Activated T-cell treated with anti-CD3 and anti-CD28 coated beads, Interleukin-2, amount 50 U/mL, for 4 hours (primary cell): ENCODE data around the gene SNX8. TPM values are rescaled to one million over a fixed set of nuclear protein-coding genes. Genes with fewer than 3 reads are reported as not detected.
"Not testable (repeated sequence)": the region's sequence is repeated elsewhere in the genome, so short reads cannot be mapped to it uniquely, and the experiment has no call there.

Source experiments
- ATAC-seq, 2 donors: fragments of 200-7000 bp; cut with Tn5 transposase; one replicate each; pipeline ENCODE4 v1.10.0; 2021
- DNase-seq: peaks from one replicate; pipeline ENCODE4 v3.0.0-alpha.2; 2020
- H3K27me3 Mint-ChIP-seq: one replicate; pipeline ENCODE4 v1.8.0; 2021; ENCODE audit warnings: low read depth, mixed read lengths
- H3K36me3 Mint-ChIP-seq: one replicate; pipeline ENCODE4 v1.8.0; 2022; ENCODE audit warnings: mixed read lengths; ENCODE audit not compliant: insufficient read depth
- H3K4me1 Mint-ChIP-seq: one replicate; pipeline ENCODE4 v1.8.0; 2021; ENCODE audit warnings: low read depth, mixed read lengths
- H3K4me3 Mint-ChIP-seq: one replicate; pipeline ENCODE4 v1.8.0; 2021; ENCODE audit warnings: mild to moderate bottlenecking, moderate library complexity, mixed read lengths
- H3K9me3 Mint-ChIP-seq: one replicate; pipeline ENCODE4 v1.8.0; 2021; ENCODE audit warnings: mixed read lengths
- total RNA-seq, 3 donors: library from RNA; stranded (reverse); gene quantifications; one replicate each; pipeline ENCODE4 v1.2.1, GENCODE V29; 2021

SNX8 gene
- total RNA-seq, 3 donors from 2014 or later: 51.9 to 54.0 (median 53.9) TPM

DNA sequence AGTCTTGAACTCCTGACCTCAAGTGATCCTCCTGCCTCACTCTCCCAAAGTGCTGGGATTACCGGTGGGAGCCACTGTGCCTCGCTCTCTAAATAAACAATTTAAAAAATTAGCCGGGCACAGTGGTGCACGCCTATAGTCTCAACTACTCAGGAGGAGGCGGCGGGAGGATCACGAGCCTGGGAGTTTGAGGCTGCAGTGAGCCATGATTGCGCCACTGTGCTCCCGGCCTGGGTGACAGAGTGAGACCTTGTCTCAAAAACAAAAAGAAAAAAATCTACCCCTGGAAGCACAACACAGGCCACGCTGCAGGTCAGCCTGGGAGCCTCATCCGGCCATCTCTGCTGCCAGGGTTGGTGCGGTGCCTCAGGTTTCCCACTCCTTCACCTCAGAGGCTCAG lies 36.6 kb upstream of the SNX8 start:
- Mint-ChIP-seq H3K27me3 (no peaks in the 10 kb centered on the region), H3K9me3 (no peaks in the 10 kb centered on the region), H3K4me1 (peaks cover 6% of the 10 kb centered on the region), H3K4me3 (no peak overlapping the region), H3K36me3 (peaks cover 4% of the 10 kb centered on the region)
- ATAC-seq (no peak), DNase-seq (no peak)

DNA sequence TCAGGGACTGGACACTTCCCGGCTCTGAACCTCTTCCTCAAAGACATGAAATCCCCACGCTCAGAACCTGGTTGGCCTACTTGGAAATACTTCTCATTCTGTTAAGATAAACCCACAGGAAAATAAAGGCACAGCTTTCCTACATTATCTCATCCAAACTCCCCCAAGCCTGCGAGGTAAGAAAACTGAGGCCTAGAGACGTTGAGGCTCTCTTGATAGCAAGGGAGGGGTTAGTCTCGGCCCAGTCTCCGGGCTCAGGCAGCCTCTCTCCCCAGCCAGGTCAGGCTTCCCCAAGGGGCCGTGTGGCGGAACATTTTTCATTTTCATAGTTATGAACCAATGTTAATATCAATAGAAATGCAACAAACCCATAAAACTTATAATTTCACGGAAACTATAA lies 35.8 kb upstream of the SNX8 start:
- ATAC-seq (no peak), DNase-seq (no peak)
- Mint-ChIP-seq H3K27me3 (no peaks in the 10 kb centered on the region), H3K36me3 (peaks cover 3% of the 10 kb centered on the region), H3K9me3 (no peaks in the 10 kb centered on the region), H3K4me3 (no peak overlapping the region), H3K4me1 (peaks cover 5% of the 10 kb centered on the region)

DNA sequence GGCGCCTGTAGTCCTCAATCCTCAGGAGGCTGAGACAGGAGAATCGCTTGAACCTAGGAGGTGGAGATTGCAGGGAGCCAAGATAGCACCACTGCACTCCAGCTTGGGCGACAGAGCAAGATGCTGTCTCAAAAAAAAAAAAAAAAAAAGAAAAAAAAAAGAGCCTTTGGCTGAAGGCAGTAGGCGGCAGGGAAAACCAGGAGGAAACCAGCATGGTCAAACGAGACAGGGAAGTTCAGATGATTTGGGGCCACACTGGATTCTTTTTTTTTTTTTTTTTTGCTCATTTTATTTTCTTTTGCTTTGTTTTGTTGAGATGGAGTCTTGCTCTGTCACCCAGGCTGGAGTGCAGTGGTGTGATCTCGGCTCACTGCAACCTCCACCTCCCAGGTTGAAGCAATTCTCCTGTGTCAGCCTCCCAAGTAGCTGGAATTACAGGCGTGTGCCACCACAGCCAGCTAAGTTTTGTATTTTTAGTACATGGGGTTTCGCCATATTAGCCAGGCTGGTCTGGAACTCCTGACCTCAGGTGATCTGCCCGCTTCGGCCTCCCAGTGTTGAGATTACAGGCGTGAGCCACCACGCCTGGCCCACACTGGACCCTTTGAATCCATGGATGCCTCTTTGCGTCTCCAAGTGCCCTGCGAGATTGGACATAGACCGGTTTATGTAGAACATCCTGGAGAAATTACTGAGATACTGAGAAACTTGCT lies 33.3 kb upstream of the SNX8 start:
- not testable (repeated sequence) for H3K36me3 Mint-ChIP-seq, H3K9me3 Mint-ChIP-seq, DNase-seq, H3K27me3 Mint-ChIP-seq, H3K4me3 Mint-ChIP-seq, H3K4me1 Mint-ChIP-seq
- peak in 1 of 2 donors; percentile 18 for ATAC-seq

DNA sequence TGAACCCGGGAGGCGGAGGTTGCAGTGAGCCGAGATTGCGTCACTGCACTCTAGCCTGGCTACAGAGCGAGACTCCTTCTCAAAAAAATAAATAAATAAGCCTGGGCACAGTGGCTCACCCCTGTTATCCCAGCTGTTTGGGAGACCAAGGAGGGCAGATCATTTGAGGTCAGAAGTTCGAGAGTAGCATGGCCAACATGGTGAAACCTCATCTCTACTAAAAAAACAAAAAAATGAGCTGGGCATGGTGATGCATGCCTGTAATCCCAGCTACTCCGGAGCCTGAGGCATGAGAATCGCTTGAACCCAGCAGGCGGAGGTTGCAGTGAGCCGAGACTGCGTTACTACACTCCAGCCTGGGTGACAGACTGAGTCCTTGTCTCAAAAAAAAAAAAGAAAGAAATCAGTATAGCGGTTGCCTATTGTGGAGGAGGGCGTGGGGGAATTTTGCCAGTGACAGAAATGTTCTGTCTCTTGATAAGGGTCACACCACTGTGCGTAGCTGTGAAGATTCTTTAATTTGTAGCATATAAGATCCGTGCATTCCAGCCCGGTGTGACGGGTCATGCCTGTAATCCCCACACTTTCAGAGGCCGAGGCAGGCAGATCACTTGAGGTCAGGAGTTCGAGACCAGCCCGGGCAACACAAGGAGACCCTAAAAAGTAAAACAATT lies 22.5 kb upstream of the SNX8 start:
- Mint-ChIP-seq H3K9me3 (no peaks in the 10 kb centered on the region), H3K4me1 (no peaks in the 10 kb centered on the region), H3K36me3 (no peaks in the 10 kb centered on the region), H3K27me3 (no peaks in the 10 kb centered on the region), H3K4me3 (no peak overlapping the region)
- ATAC-seq (no peak), DNase-seq (no peak)

DNA sequence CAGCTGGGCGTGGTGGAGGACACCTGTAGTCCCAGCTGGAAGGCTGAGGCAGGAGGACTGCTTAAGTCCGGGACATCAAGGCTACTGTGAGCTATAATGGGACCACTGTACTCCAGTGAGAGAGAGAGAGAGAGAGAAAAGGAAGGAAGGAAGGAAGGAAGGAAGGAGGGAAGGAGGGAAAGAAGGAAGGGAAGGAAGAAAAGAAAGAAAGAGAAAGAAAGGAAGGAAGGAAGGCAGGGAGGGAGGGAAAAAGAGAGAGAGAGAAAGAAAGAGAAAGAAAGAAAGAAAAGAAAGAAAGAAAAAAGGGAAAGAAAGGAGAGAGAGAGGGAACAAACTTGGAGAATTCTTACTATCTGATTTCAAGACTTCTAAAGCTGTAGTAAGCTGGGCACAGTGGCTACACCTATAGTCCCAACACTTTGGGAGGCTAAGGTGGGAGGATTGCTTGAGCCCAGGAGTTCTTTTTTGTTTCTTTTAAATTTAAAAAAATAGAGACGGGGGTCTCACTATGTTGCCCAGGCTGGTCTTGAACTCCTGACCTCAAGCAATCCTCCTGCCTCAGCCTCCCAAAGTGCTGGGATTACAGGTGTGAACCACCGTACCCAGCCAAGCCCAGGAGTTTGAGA lies 18.5 kb upstream of the SNX8 start:
- not testable (repeated sequence) for ATAC-seq, H3K9me3 Mint-ChIP-seq, H3K27me3 Mint-ChIP-seq, H3K36me3 Mint-ChIP-seq, DNase-seq, H3K4me1 Mint-ChIP-seq, H3K4me3 Mint-ChIP-seq

DNA sequence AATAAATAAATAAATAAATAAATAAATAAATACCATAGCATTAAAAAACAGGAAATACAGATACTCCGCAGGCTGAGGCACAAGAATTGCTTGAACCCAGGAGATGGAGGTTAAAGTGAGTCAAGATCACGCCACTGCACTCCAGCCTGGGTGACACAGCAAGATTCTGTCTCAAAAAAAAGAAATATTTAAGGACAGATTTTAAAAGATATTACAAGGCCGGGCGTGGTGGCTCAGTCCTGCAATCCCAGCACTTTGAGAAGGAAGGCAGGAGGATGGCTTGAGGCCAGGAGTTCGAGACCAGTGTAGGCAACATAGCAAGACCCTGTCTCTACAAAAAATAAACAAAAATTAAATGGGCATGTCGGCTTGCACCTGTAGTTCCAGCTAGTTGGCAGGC lies 17.5 kb upstream of the SNX8 start:
- no peaks in the 10 kb centered on the region for H3K27me3 Mint-ChIP-seq
- no peaks in the 10 kb centered on the region for H3K36me3 Mint-ChIP-seq
- no peaks in the 10 kb centered on the region for H3K4me1 Mint-ChIP-seq
- no peaks in the 10 kb centered on the region for H3K9me3 Mint-ChIP-seq
- DNase-seq (no peak), ATAC-seq (no peak)
- H3K4me3 Mint-ChIP-seq: no peak overlapping the region

DNA sequence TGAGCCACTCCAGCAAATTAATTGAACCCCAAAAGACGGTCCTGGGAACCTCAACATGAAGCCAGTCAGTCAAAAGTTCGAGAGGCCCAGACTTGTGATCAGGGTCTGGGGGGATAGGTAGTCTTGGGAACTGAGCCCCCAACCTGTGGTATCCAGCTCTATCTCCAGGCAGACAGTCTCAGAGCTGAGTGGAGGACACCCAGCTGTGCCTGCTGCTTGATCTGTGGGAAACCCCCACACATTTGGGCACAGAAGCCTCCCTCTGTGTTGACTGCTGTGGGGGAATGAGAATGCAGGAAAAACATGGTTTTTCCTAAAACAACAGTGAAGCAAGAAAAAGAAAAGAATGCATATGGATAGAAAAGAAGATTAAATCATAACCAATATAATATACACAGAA lies 16.3 kb upstream of the SNX8 start:
- DNase-seq (no peak), ATAC-seq (no peak)
- Mint-ChIP-seq H3K9me3 (no peaks in the 10 kb centered on the region), H3K4me1 (no peaks in the 10 kb centered on the region), H3K27me3 (no peaks in the 10 kb centered on the region), H3K36me3 (no peaks in the 10 kb centered on the region), H3K4me3 (no peak overlapping the region)

DNA sequence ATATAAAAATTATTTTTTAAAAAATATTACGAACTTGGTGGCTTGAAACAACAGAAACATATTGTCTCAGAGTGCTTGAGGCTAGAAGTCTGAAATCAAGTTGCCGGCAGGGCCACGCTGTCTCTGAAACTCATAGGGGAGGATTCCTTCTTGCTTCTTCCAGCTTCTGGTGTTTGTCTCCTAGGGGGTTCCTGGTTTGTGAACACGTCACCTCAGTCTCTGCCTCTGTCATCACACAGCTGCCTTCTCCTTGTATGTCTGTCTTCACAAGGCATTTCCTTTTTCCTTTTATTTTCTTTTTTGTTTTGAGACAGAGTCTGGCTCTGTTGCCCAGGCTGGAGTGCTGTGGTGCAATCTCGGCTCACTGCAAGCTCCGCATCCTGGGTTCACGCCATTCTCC lies 12.7 kb upstream of the SNX8 start:
- Mint-ChIP-seq H3K4me1 (no peaks in the 10 kb centered on the region), H3K4me3 (no peak overlapping the region), H3K9me3 (no peaks in the 10 kb centered on the region), H3K27me3 (no peaks in the 10 kb centered on the region), H3K36me3 (no peaks in the 10 kb centered on the region)
- ATAC-seq (no peak), DNase-seq (no peak)

DNA sequence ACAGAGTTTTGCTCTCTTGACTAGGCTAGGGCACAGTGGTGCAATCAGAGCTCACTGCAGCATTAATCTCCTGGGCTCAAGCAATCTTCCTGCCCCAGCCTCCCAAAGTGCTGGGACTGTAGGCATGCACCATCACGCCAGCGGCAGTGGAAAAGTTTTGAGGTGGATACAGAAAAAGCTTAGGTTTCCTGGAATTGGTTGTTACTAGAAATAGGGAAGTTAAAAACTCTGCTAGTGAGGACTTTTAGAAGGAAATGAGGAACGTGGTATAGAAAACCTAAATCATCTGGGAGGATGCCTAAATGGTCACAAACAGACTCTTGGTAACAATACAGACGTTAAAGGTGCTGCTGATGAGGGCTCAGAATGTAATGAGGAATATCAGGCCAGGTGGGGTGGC lies 10.9 kb upstream of the SNX8 start:
- H3K4me1 Mint-ChIP-seq: no peaks in the 10 kb centered on the region
- DNase-seq: no peak
- no peak for ATAC-seq
- no peaks in the 10 kb centered on the region for H3K9me3 Mint-ChIP-seq
- H3K4me3 Mint-ChIP-seq: no peak overlapping the region
- H3K27me3 Mint-ChIP-seq: peaks cover 2% of the 10 kb centered on the region
- H3K36me3 Mint-ChIP-seq: no peaks in the 10 kb centered on the region

DNA sequence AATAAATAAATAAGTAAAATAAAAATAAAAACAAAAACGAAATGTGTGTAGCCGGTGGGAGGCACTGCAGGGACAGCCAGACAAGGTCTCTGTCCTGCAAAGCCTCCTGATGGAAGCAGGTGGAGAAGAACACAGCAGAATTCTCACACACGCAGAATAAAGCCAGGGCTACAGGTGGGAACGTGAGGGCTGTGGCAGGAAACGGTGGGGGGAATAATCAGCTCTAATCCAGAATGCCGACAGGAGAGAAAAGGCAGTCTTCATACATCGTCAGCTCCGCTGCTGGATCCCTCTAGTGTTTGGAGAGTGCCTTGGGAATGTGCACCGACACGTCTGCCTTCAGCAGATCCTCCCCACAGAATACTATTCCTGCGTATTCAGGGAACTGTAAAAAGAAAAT lies 6.8 kb upstream of the SNX8 start:
- no peak overlapping the region for H3K4me3 Mint-ChIP-seq
- no peaks in the 10 kb centered on the region for H3K9me3 Mint-ChIP-seq
- ATAC-seq: no peak
- no peak for DNase-seq
- H3K27me3 Mint-ChIP-seq: peaks cover 2% of the 10 kb centered on the region
- no peaks in the 10 kb centered on the region for H3K36me3 Mint-ChIP-seq
- no peaks in the 10 kb centered on the region for H3K4me1 Mint-ChIP-seq

DNA sequence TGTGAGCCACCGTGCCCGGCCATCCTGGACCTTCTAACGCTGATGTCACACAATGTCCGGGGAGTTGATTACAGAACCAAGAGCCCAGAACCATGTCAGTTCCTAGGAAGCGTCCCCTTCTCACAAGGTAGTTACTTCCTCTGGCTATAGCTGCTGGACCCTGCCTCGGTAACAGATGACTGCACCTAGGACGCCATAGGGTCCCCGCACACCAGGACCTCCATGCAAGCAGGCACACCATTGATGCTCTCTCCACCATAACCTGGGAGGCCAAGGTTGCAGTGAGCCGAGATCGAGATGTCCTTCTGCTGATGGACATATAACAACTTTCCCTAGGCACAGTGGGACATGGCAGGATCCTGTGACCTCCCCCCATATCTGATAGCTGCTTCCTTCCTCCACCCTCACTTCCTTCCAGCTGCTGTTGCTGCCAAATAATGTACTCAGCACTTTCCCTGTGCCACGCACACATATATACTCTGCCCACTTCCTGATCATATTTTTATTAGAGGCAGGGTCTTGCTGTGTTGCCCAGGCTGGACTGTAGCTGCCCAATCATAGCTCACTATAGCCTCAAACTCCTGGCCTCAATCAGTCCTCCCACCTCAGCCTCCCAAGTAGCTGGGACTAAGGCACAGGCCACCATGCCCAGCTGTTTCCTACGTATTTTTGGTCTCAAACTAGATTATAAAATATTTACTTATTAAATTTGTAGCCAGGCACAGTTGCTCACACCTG lies 3.5 kb upstream of the SNX8 start:
- no peak for DNase-seq
- H3K36me3 Mint-ChIP-seq: no peaks in the 10 kb centered on the region
- no peak overlapping the region for H3K4me3 Mint-ChIP-seq
- H3K4me1 Mint-ChIP-seq: peaks cover 5% of the 10 kb centered on the region
- ATAC-seq: no peak
- H3K27me3 Mint-ChIP-seq: peaks cover 2% of the 10 kb centered on the region
- H3K9me3 Mint-ChIP-seq: no peaks in the 10 kb centered on the region

DNA sequence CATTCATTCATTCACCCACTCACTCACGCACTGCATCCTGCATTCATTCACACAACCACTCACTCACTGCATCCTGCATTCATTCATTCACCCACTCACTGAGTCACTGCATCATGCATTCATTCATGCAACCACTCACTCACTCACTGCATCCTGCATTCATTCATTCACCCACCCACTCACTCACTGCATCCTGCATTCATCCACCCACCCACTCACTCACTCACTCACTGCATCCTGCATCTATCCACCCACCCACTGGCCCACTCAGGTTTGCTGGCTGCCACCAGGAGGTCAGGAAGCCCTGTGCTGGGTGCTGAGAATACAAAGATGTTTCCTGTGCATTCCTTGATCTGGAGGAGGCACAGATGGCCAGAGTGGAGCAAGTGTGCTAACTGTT lies 2.3 kb upstream of the SNX8 start:
- H3K36me3 Mint-ChIP-seq: no peaks in the 10 kb centered on the region
- no peaks in the 10 kb centered on the region for H3K9me3 Mint-ChIP-seq
- DNase-seq: no peak
- peaks cover 2% of the 10 kb centered on the region for H3K27me3 Mint-ChIP-seq
- H3K4me1 Mint-ChIP-seq: peaks cover 12% of the 10 kb centered on the region
- no peak overlapping the region for H3K4me3 Mint-ChIP-seq
- no peak for ATAC-seq

DNA sequence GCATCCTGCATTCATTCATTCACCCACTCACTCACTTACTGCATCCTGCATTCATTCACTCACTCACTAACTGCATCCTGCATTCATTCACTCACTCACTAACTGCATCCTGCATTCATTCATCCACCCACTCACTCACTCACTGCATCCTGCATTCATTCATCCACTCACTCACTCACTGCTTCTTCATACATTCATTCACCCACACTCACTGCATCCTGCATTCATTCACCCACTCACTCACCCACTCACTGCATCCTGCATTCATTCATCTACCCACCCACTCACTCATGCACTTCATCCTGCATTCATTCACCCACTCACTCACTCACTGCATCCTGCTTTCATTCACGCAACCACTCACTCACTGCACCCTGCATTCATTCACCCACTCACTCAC lies 1.5 kb upstream of the SNX8 start:
- DNase-seq (no peak), ATAC-seq (no peak)
- Mint-ChIP-seq H3K4me1 (peaks cover 12% of the 10 kb centered on the region), H3K27me3 (no peaks in the 10 kb centered on the region), H3K9me3 (no peaks in the 10 kb centered on the region), H3K4me3 (no peak overlapping the region), H3K36me3 (no peaks in the 10 kb centered on the region)

DNA sequence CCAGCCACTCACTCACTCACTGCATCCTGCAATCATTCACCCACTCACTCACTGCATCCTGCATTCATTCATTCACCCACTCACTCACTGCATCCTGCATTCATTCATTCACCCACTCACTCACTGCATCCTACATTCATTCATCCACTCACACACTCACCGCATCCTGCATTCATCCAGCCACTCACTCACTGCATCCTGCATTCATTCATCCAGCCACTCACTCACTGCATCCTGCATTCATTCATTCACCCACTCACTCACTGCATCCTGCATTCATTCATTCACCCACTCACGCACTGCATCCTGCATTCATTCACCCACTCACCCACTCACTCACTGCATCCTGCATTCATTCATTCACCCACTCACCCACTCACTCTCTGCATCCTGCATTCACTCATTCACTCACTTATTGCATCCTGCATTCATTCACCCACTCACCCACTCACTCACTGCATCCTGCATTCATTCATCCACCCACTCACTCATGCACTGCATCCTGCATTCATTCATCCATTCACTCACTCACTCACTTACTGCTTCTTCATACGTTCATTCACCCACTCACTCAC lies 802 bp upstream of the SNX8 start:
- not testable (repeated sequence) for H3K36me3 Mint-ChIP-seq, H3K9me3 Mint-ChIP-seq, H3K27me3 Mint-ChIP-seq, ATAC-seq, DNase-seq, H3K4me3 Mint-ChIP-seq
- H3K4me1 Mint-ChIP-seq: peaks cover 12% of the 10 kb centered on the region
